GM23338 (cell line): ENCODE data around the gene VWA2. TPM values are rescaled to one million over a fixed set of nuclear protein-coding genes. Genes with fewer than 3 reads are reported as not detected.
"Not testable (repeated sequence)": the region's sequence is repeated elsewhere in the genome, so short reads cannot be mapped to it uniquely, and the experiment has no call there.

ENCODE experiments used
- ATAC-seq: fragments of 200-7000 bp; cut with Tn5 transposase; 3 replicates; pipeline ENCODE4 v1.9.1; 2020
- DNase-seq: peaks from one replicate; pipeline ENCODE4 v3.0.0-alpha.2; 2015; ENCODE audit warnings: low spot score
- H2AFZ ChIP-seq: fragments of 200-600 bp; sonication (generic); 2 replicates; pipeline ENCODE4 v1.8.0; 2016; ENCODE audit warnings: antibody characterized with exemption, mild to moderate bottlenecking, moderate library complexity
- H3F3A ChIP-seq: fragments of 200-600 bp; sonication (generic); replicated peaks from 2 replicates; pipeline ENCODE4 v1.8.0; 2017; ENCODE audit warnings: antibody characterized with exemption, mixed run types, low read depth
- H3K27ac ChIP-seq: fragments of 200-600 bp; sonication (generic); 2 replicates; pipeline ENCODE4 v1.6.1; 2016; ENCODE audit warnings: low read depth
- H3K27me3 ChIP-seq: fragments of 200-600 bp; sonication (generic); 2 replicates; pipeline ENCODE4 v1.8.0; 2016; ENCODE audit warnings: mild to moderate bottlenecking, mixed run types, moderate library complexity; ENCODE audit not compliant: insufficient read depth
- H3K36me3 ChIP-seq: fragments of 200-600 bp; sonication (generic); 2 replicates; pipeline ENCODE4 v1.8.0; 2016; ENCODE audit warnings: mild to moderate bottlenecking; ENCODE audit not compliant: insufficient read depth
- H3K4me1 ChIP-seq: fragments of 200-600 bp; sonication (generic); 2 replicates; pipeline ENCODE4 v1.8.0; 2016; ENCODE audit warnings: mild to moderate bottlenecking, moderate library complexity; ENCODE audit not compliant: insufficient read depth
- H3K4me2 ChIP-seq: fragments of 200-600 bp; sonication (generic); 2 replicates; pipeline ENCODE4 v1.7.1; 2017; ENCODE audit warnings: mixed run types
- H3K4me3 ChIP-seq: fragments of 200-600 bp; sonication (generic); 2 replicates; pipeline ENCODE4 v1.6.1; 2016; ENCODE audit warnings: mixed run types
- H3K79me2 ChIP-seq: fragments of 200-600 bp; sonication (generic); replicated peaks from 2 replicates; pipeline ENCODE4 v1.8.0; 2017; ENCODE audit warnings: mild to moderate bottlenecking; ENCODE audit not compliant: insufficient read depth
- H3K9me2 ChIP-seq: fragments of 200-600 bp; sonication (generic); 2 replicates; pipeline ENCODE4 v1.8.0; 2017; ENCODE audit not compliant: insufficient read depth
- H4K20me1 ChIP-seq: fragments of 200-600 bp; sonication (generic); replicated peaks from 2 replicates; pipeline ENCODE4 v1.8.0; 2017; ENCODE audit warnings: mild to moderate bottlenecking; ENCODE audit not compliant: insufficient read depth
- H3K27ac Mint-ChIP-seq: 2 replicates; pipeline ENCODE4 v1.8.0; 2020; ENCODE audit warnings: inconsistent platforms, mild to moderate bottlenecking, moderate library complexity, mixed read lengths
- H3K27me3 Mint-ChIP-seq: 3 replicates; pipeline ENCODE4 v1.8.0; 2022; ENCODE audit warnings: low read depth, mild to moderate bottlenecking, moderate library complexity, mixed read lengths, inconsistent platforms; ENCODE audit not compliant: insufficient read depth, poor library complexity
- H3K36me3 Mint-ChIP-seq: 3 replicates; pipeline ENCODE4 v1.8.0; 2021; ENCODE audit warnings: low read depth, mild to moderate bottlenecking, inconsistent platforms, moderate library complexity, mixed read lengths
- H3K4me1 Mint-ChIP-seq: 3 replicates; pipeline ENCODE4 v1.8.0; 2020; ENCODE audit warnings: mild to moderate bottlenecking, inconsistent platforms, mixed read lengths
- H3K4me3 Mint-ChIP-seq: 3 replicates; pipeline ENCODE4 v1.8.0; 2021; ENCODE audit warnings: moderate library complexity, mild to moderate bottlenecking, inconsistent platforms, mixed read lengths
- H3K9me3 Mint-ChIP-seq: 3 replicates; pipeline ENCODE4 v1.8.0; 2020; ENCODE audit warnings: moderate library complexity, mild to moderate bottlenecking, inconsistent platforms, mixed read lengths
- JUNB ChIP-seq: IDR thresholded peaks from one replicate; pipeline ENCODE4 v1.6.1; 2016; ENCODE audit warnings: antibody characterized with exemption; ENCODE audit not compliant: unreplicated experiment
- STAT1 ChIP-seq: IDR thresholded peaks from one replicate; pipeline ENCODE4 v1.6.1; 2016; ENCODE audit warnings: antibody characterized with exemption; ENCODE audit not compliant: unreplicated experiment
- polyA plus RNA-seq: library from polyadenylated mRNA; unstranded; fragments of >200 nt; fragmentation: Nextera tagmentation; extraction: Ambion mirVana; gene quantifications from 2 replicates; pipeline ENCODE4 v1.2.1, GENCODE V29; 2016
- total RNA-seq: library from RNA; depleted of rRNA; stranded (reverse); fragments of >200 nt; shearing (Covaris generic); gene quantifications from 2 replicates; pipeline ENCODE4 v1.2.3, GENCODE V29; 2014
- TF ChIP-seq, protein P1 (sequence below): IDR thresholded peaks from one replicate; pipeline ENCODE4 v1.6.1; 2018; ENCODE audit warnings: antibody characterized with exemption; ENCODE audit not compliant: unreplicated experiment
- TF ChIP-seq, protein P2 (sequence below), 2 experiments: fragments of 200-600 bp in 1 of 2; sonication (generic) in 1 of 2; conservative IDR thresholded peaks; 2 replicates each; pipeline versions ENCODE4 v1.5.1 to v1.6.1; 2016 to 2017; ENCODE audit warnings: antibody characterized with exemption in 2 of 2, low read depth in 2 of 2, mild to moderate bottlenecking in 2 of 2, moderate library complexity in 1 of 2
- TF ChIP-seq, protein P3 (sequence below): IDR thresholded peaks from 2 replicates; pipeline ENCODE4 v1.6.1; 2016; ENCODE audit warnings: antibody characterized with exemption

Gene VWA2
- total and polyA plus RNA-seq, 2 experiments from 2014 or later: 0.48 to 3.7 TPM

DNA sequence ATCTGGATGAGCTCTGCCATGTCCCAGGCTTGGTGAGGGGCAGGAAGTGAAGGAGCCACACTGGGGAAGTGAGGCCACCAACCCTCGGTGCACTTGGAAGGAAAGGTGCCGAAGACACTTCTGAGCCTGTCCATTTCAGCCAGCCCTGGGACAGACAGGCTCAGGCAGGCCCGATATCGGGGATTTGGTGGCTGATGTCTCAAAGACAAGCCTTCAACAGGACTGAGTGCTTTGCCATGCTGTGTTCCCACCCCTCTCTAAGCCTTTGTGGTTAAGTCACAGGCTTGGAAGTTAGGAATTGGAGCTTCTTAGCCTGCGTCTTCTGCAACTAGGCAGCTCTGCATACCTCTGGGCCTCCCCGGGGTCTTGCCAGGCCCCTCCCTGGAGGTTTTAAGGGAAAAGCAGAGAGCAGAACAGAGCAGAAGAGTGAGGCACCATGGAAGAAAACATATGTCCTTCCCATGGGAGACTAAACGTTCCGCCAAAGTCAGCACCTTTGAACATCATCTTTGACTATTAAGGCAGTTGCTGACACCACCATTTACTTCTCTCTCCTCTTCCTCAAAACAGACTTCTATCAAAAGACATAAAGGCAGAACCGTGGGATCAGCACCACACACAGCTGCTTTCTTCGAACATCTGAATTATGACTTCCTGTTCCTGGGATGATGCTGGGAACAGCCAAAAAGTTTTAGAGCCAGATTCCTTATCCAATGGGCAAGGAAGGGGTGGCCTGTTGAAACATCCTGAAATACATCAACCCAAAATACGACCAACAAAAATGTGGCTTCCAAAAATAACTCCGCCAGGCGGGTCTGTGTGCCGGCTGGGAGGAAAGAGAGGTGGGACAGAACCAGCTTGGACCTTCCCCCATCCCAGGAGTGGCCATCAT is 93.5 kb downstream of the VWA2 start (continued):
- TF ChIP-seq, protein P1, sequence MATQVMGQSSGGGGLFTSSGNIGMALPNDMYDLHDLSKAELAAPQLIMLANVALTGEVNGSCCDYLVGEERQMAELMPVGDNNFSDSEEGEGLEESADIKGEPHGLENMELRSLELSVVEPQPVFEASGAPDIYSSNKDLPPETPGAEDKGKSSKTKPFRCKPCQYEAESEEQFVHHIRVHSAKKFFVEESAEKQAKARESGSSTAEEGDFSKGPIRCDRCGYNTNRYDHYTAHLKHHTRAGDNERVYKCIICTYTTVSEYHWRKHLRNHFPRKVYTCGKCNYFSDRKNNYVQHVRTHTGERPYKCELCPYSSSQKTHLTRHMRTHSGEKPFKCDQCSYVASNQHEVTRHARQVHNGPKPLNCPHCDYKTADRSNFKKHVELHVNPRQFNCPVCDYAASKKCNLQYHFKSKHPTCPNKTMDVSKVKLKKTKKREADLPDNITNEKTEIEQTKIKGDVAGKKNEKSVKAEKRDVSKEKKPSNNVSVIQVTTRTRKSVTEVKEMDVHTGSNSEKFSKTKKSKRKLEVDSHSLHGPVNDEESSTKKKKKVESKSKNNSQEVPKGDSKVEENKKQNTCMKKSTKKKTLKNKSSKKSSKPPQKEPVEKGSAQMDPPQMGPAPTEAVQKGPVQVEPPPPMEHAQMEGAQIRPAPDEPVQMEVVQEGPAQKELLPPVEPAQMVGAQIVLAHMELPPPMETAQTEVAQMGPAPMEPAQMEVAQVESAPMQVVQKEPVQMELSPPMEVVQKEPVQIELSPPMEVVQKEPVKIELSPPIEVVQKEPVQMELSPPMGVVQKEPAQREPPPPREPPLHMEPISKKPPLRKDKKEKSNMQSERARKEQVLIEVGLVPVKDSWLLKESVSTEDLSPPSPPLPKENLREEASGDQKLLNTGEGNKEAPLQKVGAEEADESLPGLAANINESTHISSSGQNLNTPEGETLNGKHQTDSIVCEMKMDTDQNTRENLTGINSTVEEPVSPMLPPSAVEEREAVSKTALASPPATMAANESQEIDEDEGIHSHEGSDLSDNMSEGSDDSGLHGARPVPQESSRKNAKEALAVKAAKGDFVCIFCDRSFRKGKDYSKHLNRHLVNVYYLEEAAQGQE: no peak
- TF ChIP-seq, protein P2, sequence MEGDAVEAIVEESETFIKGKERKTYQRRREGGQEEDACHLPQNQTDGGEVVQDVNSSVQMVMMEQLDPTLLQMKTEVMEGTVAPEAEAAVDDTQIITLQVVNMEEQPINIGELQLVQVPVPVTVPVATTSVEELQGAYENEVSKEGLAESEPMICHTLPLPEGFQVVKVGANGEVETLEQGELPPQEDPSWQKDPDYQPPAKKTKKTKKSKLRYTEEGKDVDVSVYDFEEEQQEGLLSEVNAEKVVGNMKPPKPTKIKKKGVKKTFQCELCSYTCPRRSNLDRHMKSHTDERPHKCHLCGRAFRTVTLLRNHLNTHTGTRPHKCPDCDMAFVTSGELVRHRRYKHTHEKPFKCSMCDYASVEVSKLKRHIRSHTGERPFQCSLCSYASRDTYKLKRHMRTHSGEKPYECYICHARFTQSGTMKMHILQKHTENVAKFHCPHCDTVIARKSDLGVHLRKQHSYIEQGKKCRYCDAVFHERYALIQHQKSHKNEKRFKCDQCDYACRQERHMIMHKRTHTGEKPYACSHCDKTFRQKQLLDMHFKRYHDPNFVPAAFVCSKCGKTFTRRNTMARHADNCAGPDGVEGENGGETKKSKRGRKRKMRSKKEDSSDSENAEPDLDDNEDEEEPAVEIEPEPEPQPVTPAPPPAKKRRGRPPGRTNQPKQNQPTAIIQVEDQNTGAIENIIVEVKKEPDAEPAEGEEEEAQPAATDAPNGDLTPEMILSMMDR (conservative IDR thresholded peaks at IDR 0.05; ENCODE audit: low read depth in 2 of 2): no peak
- no peak for TF ChIP-seq STAT1
- TF ChIP-seq, protein P3, sequence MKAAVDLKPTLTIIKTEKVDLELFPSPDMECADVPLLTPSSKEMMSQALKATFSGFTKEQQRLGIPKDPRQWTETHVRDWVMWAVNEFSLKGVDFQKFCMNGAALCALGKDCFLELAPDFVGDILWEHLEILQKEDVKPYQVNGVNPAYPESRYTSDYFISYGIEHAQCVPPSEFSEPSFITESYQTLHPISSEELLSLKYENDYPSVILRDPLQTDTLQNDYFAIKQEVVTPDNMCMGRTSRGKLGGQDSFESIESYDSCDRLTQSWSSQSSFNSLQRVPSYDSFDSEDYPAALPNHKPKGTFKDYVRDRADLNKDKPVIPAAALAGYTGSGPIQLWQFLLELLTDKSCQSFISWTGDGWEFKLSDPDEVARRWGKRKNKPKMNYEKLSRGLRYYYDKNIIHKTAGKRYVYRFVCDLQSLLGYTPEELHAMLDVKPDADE: no peak

DNA sequence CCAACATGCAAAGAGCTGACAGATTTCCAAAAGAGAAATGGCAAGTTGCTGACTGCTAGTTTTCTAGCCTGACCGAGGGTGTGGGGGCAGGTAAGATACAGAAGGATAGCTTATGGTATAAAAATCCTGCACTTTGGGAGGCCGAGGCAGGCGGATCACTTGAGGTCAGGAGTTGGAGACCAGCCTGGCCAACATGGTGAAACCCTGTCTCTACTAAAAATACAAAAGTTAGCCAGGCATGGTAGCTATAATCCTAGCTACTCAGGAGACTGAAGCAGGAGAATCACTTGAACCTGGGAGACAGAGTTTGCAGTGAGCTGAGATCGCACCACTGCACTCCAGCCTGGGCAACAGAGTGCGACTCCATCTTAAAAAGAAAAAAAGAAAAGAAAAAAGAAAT is 94.4 kb downstream of the VWA2 start:
- ATAC-seq, H3K4me2 ChIP-seq, H3K9me2 ChIP-seq, H3K36me3 ChIP-seq, H3K27ac ChIP-seq, H3F3A ChIP-seq, DNase-seq, H2AFZ ChIP-seq, H4K20me1 ChIP-seq, H3K4me3 Mint-ChIP-seq, H3K79me2 ChIP-seq, H3K27ac Mint-ChIP-seq, H3K36me3 Mint-ChIP-seq, H3K9me3 Mint-ChIP-seq, H3K27me3 Mint-ChIP-seq, H3K4me3 ChIP-seq, H3K27me3 ChIP-seq: not testable (repeated sequence)
- peaks cover 13% of the 10 kb centered on the region for H3K4me1 ChIP-seq
- H3K4me1 Mint-ChIP-seq: peaks cover 45% of the 10 kb centered on the region

DNA sequence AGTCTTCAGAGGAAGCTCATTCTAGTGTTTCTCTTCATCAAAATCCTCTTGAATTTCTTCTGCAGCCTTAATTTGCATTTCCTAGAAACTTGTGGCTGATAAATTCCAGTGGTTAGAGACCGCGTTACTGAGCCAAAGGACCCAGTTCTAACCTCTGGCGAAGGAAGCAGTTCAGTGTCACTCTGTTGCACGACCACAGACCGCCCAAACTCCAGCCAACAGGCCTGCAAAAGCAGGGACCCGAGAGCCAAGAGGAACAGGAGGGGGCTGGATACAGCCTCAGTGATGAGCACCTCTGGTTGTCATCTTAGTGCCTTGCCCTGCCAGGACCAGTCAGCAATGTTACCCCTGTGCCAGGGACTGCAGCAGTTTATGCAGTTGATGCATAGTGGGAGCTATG is 95.2 kb downstream of the VWA2 start:
- H3F3A ChIP-seq: no peaks in the 10 kb centered on the region
- H4K20me1 ChIP-seq: no peaks in the 10 kb centered on the region
- Mint-ChIP-seq H3K9me3 (no peaks in the 10 kb centered on the region), H3K4me3 (no peak overlapping the region), H3K36me3 (no peaks in the 10 kb centered on the region), H3K4me1 (peaks cover 47% of the 10 kb centered on the region), H3K27me3 (peaks cover 7% of the 10 kb centered on the region), H3K27ac (no peak overlapping the region)
- no peaks in the 10 kb centered on the region for H3K9me2 ChIP-seq
- no peak for TF ChIP-seq JUNB
- no peaks in the 10 kb centered on the region for H3K36me3 ChIP-seq
- peak; percentile 12 for DNase-seq
- no peak for ATAC-seq
- H3K4me2 ChIP-seq: no peak overlapping the region
- peaks cover 13% of the 10 kb centered on the region for H3K4me1 ChIP-seq
- H3K4me3 ChIP-seq: no peak overlapping the region
- H3K79me2 ChIP-seq: no peaks in the 10 kb centered on the region
- no peak overlapping the region for H2AFZ ChIP-seq
- no peaks in the 10 kb centered on the region for H3K27me3 ChIP-seq
- no peak overlapping the region for H3K27ac ChIP-seq
